ENCODE measurements around the gene ATP10B. TPM values are rescaled to one million over a fixed set of nuclear protein-coding genes. Genes with fewer than 3 reads are reported as not detected.

ATP10B gene
- total RNA-seq, 1 experiment from 2014 or later, result not detected

GRCh38 chr5:160537940-160538339 is 314.1 kb downstream of the ATP10B start:
- no peak for DNase-seq
- Histone ChIP-seq H3K4me3 (no peak overlapping the region), H3K36me3 (no peaks in the 10 kb centered on the region), H3K9me3 (no peaks in the 10 kb centered on the region), H3K27me3 (no peaks in the 10 kb centered on the region)

- Histone ChIP-seq H3K27me3 (no peaks in the 10 kb centered on the region), H3K9me3 (no peaks in the 10 kb centered on the region), H3K36me3 (no peaks in the 10 kb centered on the region), H3K4me3 (no peak overlapping the region)
- no peak for DNase-seq
Measured at GRCh38 chr5:160537116-160537515, 314.9 kb downstream of the ATP10B start.

GRCh38 chr5:160534914-160535313 is 317.1 kb downstream of the ATP10B start:
- H3K36me3 ChIP-seq, result no peaks in the 10 kb centered on the region
- no peak overlapping the region for H3K4me3 ChIP-seq
- H3K9me3 ChIP-seq, result no peaks in the 10 kb centered on the region; the same call in 1 of the 2 replicates
- H3K27me3 ChIP-seq, result 0 out of 2 replicates have a peak, but pooled peaks cover 2% of the 10 kb centered on the region
- DNase-seq, result no peak

GRCh38 chr5:160534125-160534524 is 317.9 kb downstream of the ATP10B start:
- H3K36me3 ChIP-seq, result no peaks in the 10 kb centered on the region
- H3K27me3 ChIP-seq, result 0 out of 2 replicates have a peak, but pooled peaks cover 2% of the 10 kb centered on the region
- no peaks in the 10 kb centered on the region; the same call in 1 of the 2 replicates for H3K9me3 ChIP-seq
- H3K4me3 ChIP-seq, result no peak overlapping the region
- no peak for DNase-seq

- no peaks in the 10 kb centered on the region for H3K36me3 ChIP-seq
- H3K27me3 ChIP-seq, result no peaks in the 10 kb centered on the region; the same call in none of the 2 replicates
- no peak for DNase-seq
- H3K9me3 ChIP-seq, result no peaks in the 10 kb centered on the region
- no peak overlapping the region for H3K4me3 ChIP-seq
Measured at GRCh38 chr5:160525471-160526261, 326.3 kb downstream of the ATP10B start.

GRCh38 chr5:160524827-160525226 is 327.2 kb downstream of the ATP10B start:
- Histone ChIP-seq H3K27me3 (no peaks in the 10 kb centered on the region; the same call in none of the 2 replicates), H3K36me3 (no peaks in the 10 kb centered on the region), H3K9me3 (no peaks in the 10 kb centered on the region), H3K4me3 (no peak overlapping the region)
- no peak for DNase-seq

- H3K36me3 ChIP-seq, result no peaks in the 10 kb centered on the region
- no peak overlapping the region for H3K4me3 ChIP-seq
- H3K9me3 ChIP-seq, result no peaks in the 10 kb centered on the region
- H3K27me3 ChIP-seq, result no peaks in the 10 kb centered on the region; the same call in none of the 2 replicates
- no peak for DNase-seq
Measured at GRCh38 chr5:160523502-160524163, 328.4 kb downstream of the ATP10B start.

- H3K9me3 ChIP-seq, result no peaks in the 10 kb centered on the region
- H3K4me3 ChIP-seq, result no peak overlapping the region
Measured at GRCh38 chr5:160521392-160521663, 330.7 kb downstream of the ATP10B start.

GRCh38 chr5:160520609-160521391 is 331.2 kb downstream of the ATP10B start:
- H3K4me3 ChIP-seq, result no peak overlapping the region
- H3K27me3 ChIP-seq, result no peaks in the 10 kb centered on the region; the same call in none of the 2 replicates
- no peak for DNase-seq
- H3K9me3 ChIP-seq, result no peaks in the 10 kb centered on the region
- no peaks in the 10 kb centered on the region for H3K36me3 ChIP-seq

More at GRCh38 chr5:160521392-160521663, 330.7 kb downstream of the ATP10B start:
- no peaks in the 10 kb centered on the region; the same call in none of the 2 replicates for H3K27me3 ChIP-seq
- DNase-seq, result no peak
- no peaks in the 10 kb centered on the region for H3K36me3 ChIP-seq

GRCh38 chr5:160516696-160517530 is 335.1 kb downstream of the ATP10B start:
- no peak overlapping the region for H3K4me3 ChIP-seq
- DNase-seq, result no peak
- H3K9me3 ChIP-seq, result no peaks in the 10 kb centered on the region
- no peaks in the 10 kb centered on the region for H3K36me3 ChIP-seq
- peaks cover 6% of the 10 kb centered on the region for H3K27me3 ChIP-seq

- H3K27me3 ChIP-seq, result peaks cover 6% of the 10 kb centered on the region; the same call in 1 of the 2 replicates
Measured at GRCh38 chr5:160514866-160515265, 337.1 kb downstream of the ATP10B start.

GRCh38 chr5:160514191-160514590 is 337.8 kb downstream of the ATP10B start:
- Histone ChIP-seq H3K36me3 (no peaks in the 10 kb centered on the region), H3K27me3 (peaks cover 6% of the 10 kb centered on the region; the same call in 1 of the 2 replicates), H3K9me3 (no peaks in the 10 kb centered on the region), H3K4me3 (no peak overlapping the region)
- DNase-seq, result no peak

More at GRCh38 chr5:160514866-160515265, 337.1 kb downstream of the ATP10B start:
- DNase-seq, result no peak
- Histone ChIP-seq H3K36me3 (no peaks in the 10 kb centered on the region), H3K4me3 (no peak overlapping the region), H3K9me3 (no peaks in the 10 kb centered on the region)

GRCh38 chr5:160513485-160513884 is 338.5 kb downstream of the ATP10B start:
- H3K36me3 ChIP-seq, result no peaks in the 10 kb centered on the region
- H3K9me3 ChIP-seq, result no peaks in the 10 kb centered on the region
- no peak for DNase-seq
- H3K4me3 ChIP-seq, result no peak overlapping the region
- peaks cover 6% of the 10 kb centered on the region; the same call in 1 of the 2 replicates for H3K27me3 ChIP-seq

Data from MG63 (cell line).